Stimulated activated CD4-positive, alpha-beta T cell treated with anti-CD3 and anti-CD28 coated beads, Interleukin-2, amount 100 ng/mL, for 4 hours (primary cell): Measurements from ENCODE around the gene MRRF.

Source experiments
- DNase-seq: peaks from one replicate; pipeline ENCODE4 v3.0.0-alpha.2; 2020; ENCODE audit warnings: low read depth

MRRF gene

GRCh38 chr9:122332644-122333043 lies 68.0 kb downstream of the MRRF start:
- no peak for DNase-seq

- DNase-seq, result no peak
These were observed 68.6 kb downstream of the MRRF start for GRCh38 chr9:122333169-122333808.

GRCh38 chr9:122334916-122335315 lies 70.2 kb downstream of the MRRF start:
- DNase-seq, result no peak

DNA sequence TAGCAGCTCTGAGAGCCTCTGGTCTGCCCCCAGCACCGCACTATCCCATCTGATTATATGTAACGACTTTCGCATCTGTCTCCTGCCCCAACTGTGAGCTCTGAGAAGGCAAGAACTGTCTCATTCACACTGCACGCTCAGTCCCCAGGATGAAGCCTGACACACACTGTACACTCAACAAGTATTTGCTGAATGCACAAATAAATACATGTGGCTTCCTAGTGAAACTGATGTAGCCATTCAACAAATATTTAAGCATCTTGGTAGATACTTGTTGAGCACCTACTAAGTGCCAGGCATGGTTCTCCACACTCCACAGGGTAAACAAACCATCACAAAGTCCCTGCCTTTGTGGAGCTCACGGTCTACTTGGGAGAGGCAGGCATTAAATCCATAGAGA lies 71.5 kb downstream of the MRRF start:
- DNase-seq, result no peak

DNA sequence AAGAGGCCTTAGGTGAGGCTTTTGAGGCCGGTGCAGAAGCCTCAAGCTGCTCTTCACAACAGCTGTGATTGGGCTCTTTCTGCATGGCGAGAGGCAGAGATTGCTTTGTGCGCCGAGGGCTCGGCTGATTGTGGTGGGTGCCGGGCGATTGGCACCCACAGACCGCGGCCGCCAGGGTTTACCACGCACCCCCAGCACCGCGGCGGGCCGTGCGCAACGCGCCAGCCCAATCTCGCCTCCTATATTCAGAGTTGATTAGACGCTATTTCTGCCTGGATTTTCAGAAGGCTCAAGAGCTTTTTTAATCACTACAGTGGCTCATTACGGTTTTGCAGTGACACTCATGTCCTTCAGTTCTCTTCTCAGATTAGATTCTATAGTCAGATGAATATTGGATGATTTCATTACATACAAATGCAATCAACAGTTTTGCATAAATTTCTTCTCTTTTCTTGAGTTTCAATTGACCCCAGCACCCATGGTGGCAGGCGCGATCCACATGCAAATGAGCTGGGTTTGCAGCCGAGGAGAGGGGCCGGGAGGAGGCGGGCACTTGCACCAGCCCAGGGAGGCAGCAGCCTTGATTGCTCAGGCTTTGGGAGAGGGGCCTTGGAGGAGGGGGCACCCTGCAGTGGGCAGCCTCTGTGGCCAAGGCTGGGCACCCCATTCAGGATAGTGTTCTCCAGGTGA lies 72.3 kb downstream of the MRRF start:
- no peak for DNase-seq

DNA sequence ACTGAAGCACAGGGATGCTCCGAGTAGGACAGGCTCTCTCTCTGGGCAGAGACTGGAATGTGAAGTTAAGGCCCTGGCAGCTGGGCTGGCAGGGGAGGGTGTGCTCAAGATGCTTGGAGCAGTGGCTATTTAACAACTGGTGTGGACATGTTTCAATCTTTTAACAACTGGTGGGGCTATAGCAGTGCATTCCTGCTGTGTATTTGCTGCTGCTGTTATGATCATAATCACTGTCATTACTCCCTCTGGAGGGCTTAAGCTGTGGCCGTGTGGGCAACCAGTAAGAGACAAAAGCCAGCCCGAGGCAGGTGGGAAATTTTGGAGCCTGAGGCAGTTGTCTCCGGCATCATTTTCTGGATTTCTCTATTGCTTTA lies 72.9 kb downstream of the MRRF start:
- no peak for DNase-seq

GRCh38 chr9:122338536-122338935 lies 73.9 kb downstream of the MRRF start:
- DNase-seq, result no peak

DNA sequence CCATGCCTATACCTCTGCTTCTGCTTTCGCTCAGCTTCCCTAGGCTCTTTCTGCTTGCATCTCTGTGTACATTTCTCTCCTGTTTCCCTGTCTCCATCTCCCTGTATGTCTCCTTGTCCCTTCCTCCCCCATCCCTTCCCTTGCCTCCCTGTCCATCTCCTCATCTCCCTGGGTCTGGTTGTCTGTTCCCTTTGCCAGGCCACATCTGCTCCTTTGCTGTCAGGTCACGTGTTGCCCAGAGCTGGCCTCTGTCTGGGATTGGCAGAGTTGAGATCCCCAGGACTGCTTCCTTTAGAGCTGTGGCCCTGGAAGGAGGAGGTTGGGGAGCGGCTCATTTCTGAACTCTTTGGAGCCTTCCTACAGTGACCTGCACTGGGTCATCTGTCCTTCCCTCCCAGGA lies 74.3 kb downstream of the MRRF start:
- DNase-seq, result no peak

- DNase-seq, result no peak
These were observed 74.9 kb downstream of the MRRF start for GRCh38 chr9:122339579-122339978.

DNA sequence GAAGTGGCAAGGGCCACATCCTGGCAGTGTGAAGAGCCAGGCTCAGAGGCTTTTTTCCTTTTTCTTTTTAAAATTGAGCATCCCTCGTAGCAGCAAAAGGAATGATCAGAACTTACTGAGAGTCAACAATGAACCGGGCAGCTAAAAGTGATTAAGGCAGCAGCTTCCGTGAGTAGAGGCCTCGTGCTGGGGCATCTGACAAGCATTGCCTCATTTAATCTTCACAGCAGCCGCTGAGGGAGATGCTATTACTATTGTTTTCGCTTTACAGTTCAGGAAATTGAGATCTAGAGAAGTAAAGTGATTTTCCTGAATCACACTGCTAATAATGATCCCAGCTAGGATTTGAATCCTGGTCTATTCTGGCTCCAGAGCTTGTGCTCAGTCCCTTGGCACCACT lies 75.5 kb downstream of the MRRF start:
- no peak for DNase-seq

DNA sequence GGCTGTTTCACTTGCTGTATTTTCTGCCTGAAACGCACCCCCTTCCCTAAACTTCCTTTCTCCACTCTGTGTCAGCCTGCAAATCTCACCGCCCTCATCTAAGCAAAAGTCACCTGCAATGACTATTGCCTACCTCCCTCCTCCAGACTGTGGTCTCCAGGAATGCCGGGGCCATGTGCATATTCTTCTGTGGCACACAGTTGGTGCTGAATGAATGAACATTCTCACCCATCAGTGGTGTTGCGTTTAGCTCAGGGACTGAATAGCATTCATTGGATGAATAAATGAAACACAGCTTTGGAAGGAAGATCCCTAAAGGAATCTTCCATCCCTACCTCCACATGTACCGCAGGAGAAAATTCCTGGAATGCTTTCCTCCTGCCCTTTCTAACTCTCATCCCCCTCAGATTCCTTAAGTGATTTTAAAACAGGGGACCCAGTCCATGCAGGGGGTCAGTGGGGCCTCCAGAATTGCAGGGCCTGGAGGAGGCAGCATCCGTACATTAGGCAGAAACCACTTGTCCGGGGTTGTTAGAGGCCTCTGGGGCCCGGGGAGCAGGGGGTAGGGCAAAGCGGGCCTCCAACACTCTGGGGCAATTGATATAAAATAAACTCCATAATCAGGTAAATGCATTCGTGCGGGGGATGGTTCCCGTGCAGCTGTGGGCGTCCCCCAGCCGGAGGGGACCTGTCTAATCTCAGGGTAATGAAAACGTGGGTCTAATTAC lies 77.8 kb downstream of the MRRF start:
- DNase-seq, result no peak

- DNase-seq, result peak; percentile 6
These were observed 82.0 kb downstream of the MRRF start for GRCh38 chr9:122346478-122347347.

DNA sequence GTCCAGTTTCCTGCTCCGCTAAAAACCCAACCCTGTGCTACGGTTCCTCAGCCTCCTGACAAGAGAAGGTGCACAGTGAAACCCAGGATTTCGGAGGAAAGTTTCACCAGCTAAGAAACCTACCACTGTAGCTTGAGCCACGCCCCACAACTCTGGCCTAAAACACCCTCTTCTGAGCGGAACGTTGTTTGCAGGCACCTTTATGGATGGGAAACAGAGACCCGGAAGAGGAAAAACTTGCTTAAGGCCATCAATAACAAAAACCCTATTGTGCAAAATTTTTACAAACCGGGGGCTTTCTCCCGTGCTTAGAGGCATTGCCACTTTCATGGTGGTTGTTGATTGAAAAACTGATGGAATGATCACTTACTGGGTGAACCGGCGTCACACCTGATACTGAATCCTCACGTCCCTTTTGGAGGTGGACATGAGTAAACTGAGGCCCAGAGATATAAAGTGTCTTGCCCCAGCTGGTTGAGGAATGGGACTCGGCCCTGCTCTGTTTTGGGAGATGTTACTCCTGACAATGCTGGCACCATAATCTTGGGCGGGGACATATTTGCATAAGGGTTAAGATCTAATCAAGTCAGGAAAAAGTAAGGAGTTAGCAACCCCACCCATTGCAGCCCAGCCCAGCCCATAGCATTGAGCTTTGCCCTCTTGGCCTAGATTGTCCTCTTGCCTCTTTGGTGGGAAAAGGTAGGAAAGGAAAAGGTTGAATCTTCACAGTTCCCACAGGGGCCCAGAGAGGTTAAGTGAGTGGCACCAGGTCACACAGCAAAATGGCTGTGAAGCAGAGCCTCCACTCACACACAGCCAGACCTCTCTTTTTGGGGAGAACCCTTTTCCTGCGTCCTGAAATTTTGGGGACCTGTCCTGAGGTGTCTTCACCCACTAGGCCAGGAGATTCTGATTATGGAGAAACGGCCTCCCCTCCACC lies 82.9 kb downstream of the MRRF start:
- DNase-seq, result no peak

DNA sequence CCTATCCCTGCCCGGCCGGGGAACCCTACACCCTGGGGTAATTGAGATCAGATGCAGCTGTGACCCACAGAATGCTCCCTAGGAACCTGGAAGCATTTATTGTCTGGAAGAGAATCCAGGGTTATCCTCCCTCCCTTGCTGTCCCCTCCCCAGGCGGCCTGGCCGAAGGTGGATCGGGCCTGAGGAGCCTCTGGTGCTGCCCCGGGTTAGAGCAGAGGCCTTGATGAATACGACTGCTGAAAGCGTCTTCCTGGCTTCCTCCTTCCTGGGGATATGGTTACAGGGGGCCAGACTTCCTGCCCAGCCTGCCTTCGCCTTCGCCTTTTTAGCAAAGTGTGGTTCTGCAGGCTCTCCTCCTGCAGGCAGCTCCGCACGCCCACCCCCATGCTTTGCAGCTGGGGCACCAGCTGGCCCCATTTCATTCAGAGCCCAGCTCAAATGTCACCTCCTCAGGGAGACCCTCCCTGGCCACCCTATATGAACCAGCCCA lies 83.7 kb downstream of the MRRF start:
- no peak for DNase-seq

- no peak for DNase-seq
These were observed 84.1 kb downstream of the MRRF start for GRCh38 chr9:122348791-122349190.

DNA sequence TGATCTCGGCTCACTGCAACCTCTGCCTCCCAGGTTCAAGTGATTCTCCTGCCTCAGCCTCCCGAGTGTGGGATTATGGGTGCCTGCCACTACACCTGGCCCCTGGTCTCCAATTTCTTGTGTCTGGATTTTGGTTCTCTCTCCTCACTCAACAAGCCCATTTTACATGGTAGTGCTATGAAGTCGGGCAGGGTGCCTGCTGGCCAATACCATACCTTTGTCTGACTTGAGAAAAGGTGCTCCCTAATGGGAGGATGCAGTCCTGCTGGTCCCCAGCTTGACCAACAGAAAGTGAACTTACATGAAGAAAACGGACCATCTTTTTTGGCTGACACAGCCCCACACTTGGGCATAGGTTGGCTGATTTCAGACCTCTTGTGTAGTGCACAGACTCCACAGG lies 84.5 kb downstream of the MRRF start:
- DNase-seq, result no peak

DNA sequence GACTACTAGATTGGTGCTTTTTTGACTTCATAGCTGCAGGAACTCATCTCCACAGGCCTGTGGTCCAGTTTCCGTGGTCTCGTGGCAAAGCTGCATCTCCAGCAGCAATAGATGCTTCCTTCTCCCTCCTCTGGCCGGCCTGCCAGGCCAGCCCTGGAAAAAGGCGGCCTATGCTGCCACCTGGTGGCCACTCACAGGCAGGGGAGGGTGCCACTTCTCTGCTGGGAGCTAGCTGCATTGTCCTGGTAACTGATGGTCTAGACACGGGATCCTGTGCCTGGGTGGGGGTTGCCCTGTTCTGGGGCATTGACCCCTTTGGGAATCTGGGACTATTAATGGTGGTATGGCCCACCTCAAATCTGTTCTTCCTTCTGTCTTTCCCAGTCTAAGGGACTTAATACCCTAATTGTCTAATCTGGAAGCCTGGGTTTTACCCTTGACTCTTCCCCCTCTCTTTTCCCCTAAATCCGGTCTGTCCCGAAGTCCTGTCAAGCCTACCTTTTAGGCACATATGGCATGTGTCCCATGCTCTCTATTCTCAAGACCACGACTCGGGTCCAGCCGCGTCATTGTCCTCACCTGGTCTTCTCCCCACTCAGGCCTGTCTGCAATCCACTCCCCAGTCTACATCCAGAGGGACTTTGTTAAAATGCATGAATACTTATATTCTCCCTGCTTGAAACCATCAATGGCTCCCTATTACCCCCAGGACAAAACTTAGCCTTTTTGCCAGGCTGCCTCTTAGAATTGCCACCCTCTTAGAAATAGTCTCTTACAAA lies 86.1 kb downstream of the MRRF start:
- DNase-seq, result peak; percentile 64

DNA sequence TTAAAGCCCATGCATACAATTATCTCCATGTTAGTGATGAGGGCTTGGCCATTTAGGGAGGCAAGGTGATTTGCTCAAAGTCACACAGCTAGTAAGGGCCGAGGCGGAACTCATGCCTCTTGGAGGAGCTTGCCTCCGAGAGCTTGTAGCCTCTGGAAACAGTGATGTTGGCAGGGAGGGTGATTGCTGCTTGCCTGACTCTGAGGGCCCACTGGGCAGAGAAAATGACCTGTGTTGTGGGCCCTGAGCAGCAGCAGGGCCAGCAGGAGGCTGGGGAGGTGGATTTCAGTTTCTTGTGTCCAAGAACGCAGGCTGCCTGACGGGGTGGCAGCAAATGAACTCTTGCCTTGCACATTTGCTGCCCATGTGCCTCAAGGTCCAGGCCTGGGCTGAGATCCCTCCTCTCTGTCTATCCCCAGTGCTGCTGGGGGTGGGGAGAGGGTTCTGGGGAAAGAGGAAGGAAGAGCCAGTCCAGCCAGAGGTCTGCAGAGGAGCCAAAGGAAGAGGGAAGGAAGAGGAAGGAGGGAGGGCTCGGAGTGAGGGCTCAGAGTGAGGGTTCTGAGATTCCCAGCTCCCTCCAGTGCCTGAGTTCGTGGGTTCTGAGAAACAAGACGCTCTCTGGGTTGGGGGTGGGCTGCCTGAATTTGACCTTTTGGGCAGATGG lies 90.0 kb downstream of the MRRF start:
- no peak for DNase-seq

- no peak for DNase-seq
These were observed 90.7 kb downstream of the MRRF start for GRCh38 chr9:122355336-122355875.
